Measurements from ENCODE around the gene MDH2.
A peak's percentile ranks its signal among the peaks of the same experiment; 100 is the strongest.
"Not testable (repeated sequence)": the region's sequence is repeated elsewhere in the genome, so short reads cannot be mapped to it uniquely, and the experiment has no call there.

MDH2 gene

GRCh38 chr7:76008156-76008687, 39.7 kb upstream of the MDH2 start:
- DNase-seq (ENCODE audit: extremely low read depth, insufficient read length) = peak; percentile 14
- TF ChIP-seq CTCF (IDR thresholded peaks at IDR 0.05; ENCODE audit: insufficient read depth, low read length, poor library complexity, severe bottlenecking) = no peak
- Histone ChIP-seq H3K4me3 (replicated peaks; ENCODE audit: low read depth, low read length) (no peak overlapping the region), H3K27me3 (replicated peaks; ENCODE audit: control insufficient read depth, insufficient read depth, low read length) (no peaks in the 10 kb centered on the region), H3K36me3 (ENCODE audit: control insufficient read depth, insufficient read depth, low read length) (peaks cover 17% of the 10 kb centered on the region)

- Histone ChIP-seq H3K4me3 (replicated peaks; ENCODE audit: low read depth, low read length) (no peak overlapping the region), H3K36me3 (ENCODE audit: control insufficient read depth, insufficient read depth, low read length) (peaks cover 10% of the 10 kb centered on the region), H3K27me3 (replicated peaks; ENCODE audit: control insufficient read depth, insufficient read depth, low read length) (no peaks in the 10 kb centered on the region)
- DNase-seq (ENCODE audit: extremely low read depth, insufficient read length) = no peak
- no peak for TF ChIP-seq CTCF (IDR thresholded peaks at IDR 0.05; ENCODE audit: insufficient read depth, low read length, poor library complexity, severe bottlenecking)
Measured at GRCh38 chr7:76009672-76010600, 38.0 kb upstream of the MDH2 start.

GRCh38 chr7:76011442-76011861, 36.5 kb upstream of the MDH2 start:
- H3K4me3 ChIP-seq (replicated peaks; ENCODE audit: low read depth, low read length) = no peak overlapping the region
- H3K36me3 ChIP-seq (ENCODE audit: control insufficient read depth, insufficient read depth, low read length) = peaks cover 9% of the 10 kb centered on the region

GRCh38 chr7:76016191-76016947, 31.5 kb upstream of the MDH2 start:
- Histone ChIP-seq H3K36me3 (ENCODE audit: control insufficient read depth, insufficient read depth, low read length) (peaks cover 11% of the 10 kb centered on the region), H3K4me3 (replicated peaks; ENCODE audit: low read depth, low read length) (no peak overlapping the region), H3K27me3 (replicated peaks; ENCODE audit: control insufficient read depth, insufficient read depth, low read length) (no peaks in the 10 kb centered on the region)
- DNase-seq (ENCODE audit: extremely low read depth, insufficient read length) = no peak
- TF ChIP-seq CTCF (IDR thresholded peaks at IDR 0.05; ENCODE audit: insufficient read depth, low read length, poor library complexity, severe bottlenecking) = no peak

More at GRCh38 chr7:76011442-76011861, 36.5 kb upstream of the MDH2 start:
- no peak for DNase-seq (ENCODE audit: extremely low read depth, insufficient read length)
- H3K27me3 ChIP-seq (replicated peaks; ENCODE audit: control insufficient read depth, insufficient read depth, low read length) = no peaks in the 10 kb centered on the region
- no peak for TF ChIP-seq CTCF (IDR thresholded peaks at IDR 0.05; ENCODE audit: insufficient read depth, low read length, poor library complexity, severe bottlenecking)

GRCh38 chr7:76018520-76018919, 29.4 kb upstream of the MDH2 start:
- DNase-seq (ENCODE audit: extremely low read depth, insufficient read length); H3K27me3 ChIP-seq (replicated peaks; ENCODE audit: control insufficient read depth, insufficient read depth, low read length); H3K4me3 ChIP-seq (replicated peaks; ENCODE audit: low read depth, low read length): not testable (repeated sequence)
- H3K36me3 ChIP-seq (ENCODE audit: control insufficient read depth, insufficient read depth, low read length) = peaks cover 10% of the 10 kb centered on the region
